GM12872 (cell line): Measurements from ENCODE around the gene DSPP.

ENCODE experiments used
- CTCF ChIP-seq: IDR thresholded peaks from 3 replicates; pipeline ENCODE4 v1.5.1; 2011; ENCODE audit warnings: low read depth, mild to moderate bottlenecking, low read length, moderate library complexity; ENCODE audit not compliant: insufficient read depth

Gene DSPP

GRCh38 chr4:87631668-87632067, 23.3 kb downstream of the DSPP start:
- no peak for TF ChIP-seq CTCF

- TF ChIP-seq CTCF = no peak
Observed at GRCh38 chr4:87632469-87632868, 24.1 kb downstream of the DSPP start.

DNA sequence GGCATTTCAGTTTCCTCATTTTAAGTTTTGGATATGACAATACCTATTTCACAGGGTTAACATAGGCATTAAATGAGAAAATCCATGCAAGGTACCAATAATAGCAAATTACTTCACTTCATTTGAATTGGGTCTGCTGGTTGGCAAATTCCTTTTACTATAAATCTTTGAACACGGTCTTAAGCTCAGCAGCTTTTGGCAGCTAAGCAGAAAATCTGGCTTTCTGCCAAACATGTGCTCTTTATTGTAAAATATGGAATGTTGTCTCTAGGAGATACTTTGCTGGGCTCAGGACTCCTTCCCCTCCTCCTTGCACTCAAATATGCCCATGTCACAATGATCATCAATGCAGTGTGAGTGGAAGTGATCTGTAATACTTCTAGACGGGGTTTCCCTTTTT, 24.9 kb downstream of the DSPP start:
- no peak for TF ChIP-seq CTCF

DNA sequence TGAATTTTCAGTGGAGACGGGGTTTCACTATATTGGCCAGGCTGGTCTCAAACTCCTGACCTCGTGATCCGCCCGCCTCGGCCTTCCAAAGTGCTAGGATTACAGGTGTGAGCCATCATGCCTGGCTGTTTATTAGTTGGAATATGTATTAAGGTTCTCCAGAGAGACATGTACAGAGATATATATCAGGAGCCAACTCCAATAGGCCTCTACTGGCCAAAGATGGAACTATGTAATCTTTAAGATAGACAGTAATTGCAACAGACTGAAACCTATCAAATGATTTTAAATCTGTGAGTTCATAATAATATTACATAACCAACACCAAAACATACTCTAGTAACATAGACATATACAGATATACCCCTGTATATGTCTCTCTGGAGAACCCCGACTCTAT, 36.0 kb downstream of the DSPP start:
- TF ChIP-seq CTCF = peak; percentile 14; the same call in 1 of the 3 replicates

GRCh38 chr4:87649980-87650379, 41.7 kb downstream of the DSPP start, which contains the start of gene DMP1:
TSS of gene DMP1 (plus strand) at chr4:87650280. CDS start at chr4:87656493, 6,213 bp downstream.
- TF ChIP-seq CTCF = no peak

GRCh38 chr4:87650938-87651337, 42.6 kb downstream of the DSPP start:
- no peak for TF ChIP-seq CTCF

- TF ChIP-seq CTCF = no peak
Observed at GRCh38 chr4:87651941-87652340, 43.6 kb downstream of the DSPP start.
